Measurements from ENCODE around the gene SPIC. TPM values are rescaled to one million over a fixed set of nuclear protein-coding genes. Genes with fewer than 3 reads are reported as not detected.

SPIC gene
- total RNA-seq, 1 donor from 2014 or later = not detected

GRCh38 chr12:101536069-101536674 is 61.0 kb downstream of the SPIC start:
- H3K27ac Mint-ChIP-seq = no peak overlapping the region
- Histone ChIP-seq H3K27ac (no peak overlapping the region), H3F3A (ENCODE audit: low read depth) (no peaks in the 10 kb centered on the region), H3K4me1 (no peaks in the 10 kb centered on the region), H3K4me2 (no peak overlapping the region), H3K36me3 (no peaks in the 10 kb centered on the region), H3K9ac (no peak overlapping the region), H2AFZ (replicated peaks) (no peak overlapping the region), H4K20me1 (ENCODE audit: low read depth) (no peaks in the 10 kb centered on the region), H3K79me2 (ENCODE audit: low read depth) (no peaks in the 10 kb centered on the region), H3K9me3 (ENCODE audit: low read depth) (no peaks in the 10 kb centered on the region), H3K4me3 (no peak overlapping the region), H3K27me3 (no peaks in the 10 kb centered on the region)
- H3K4me1 Mint-ChIP-seq = no peaks in the 10 kb centered on the region
- no peaks in the 10 kb centered on the region for H3K27me3 Mint-ChIP-seq (ENCODE audit: insufficient read depth, low read depth)
- no peak for DNase-seq (ENCODE audit: low spot score)
- no peak overlapping the region for H3K4me3 Mint-ChIP-seq
- H3K9me3 Mint-ChIP-seq = no peaks in the 10 kb centered on the region
- no peaks in the 10 kb centered on the region for H3K36me3 Mint-ChIP-seq
- no peak for TF ChIP-seq EZH2phosphoT487 (IDR thresholded peaks at IDR 0.05)
- no peak for TF ChIP-seq EZH2 (IDR thresholded peaks at IDR 0.05)
- TF ChIP-seq CTCF (IDR thresholded peaks at IDR 0.05) = no peak

Small RNAs within 50 kb of the gene (small RNA-seq; reads per million reads assigned to genes)
- not detected for gene RF00019
- not detected for gene RNA5SP367
- 0.64 reads per million, percentile 65 among the genes with 10 or more reads in this experiment for gene RNU5E-5P

Other genes starting within 250 kb of the SPIC start
- gene UTP20, start 195.2 kb upstream of the SPIC start, total RNA-seq (ENCODE audit: low replicate concordance) = 16.3 and 19.3 TPM in 2 replicates
- gene ARL1, start 67.6 kb upstream of the SPIC start, total RNA-seq (ENCODE audit: low replicate concordance) = 47.5 and 89.8 TPM in 2 replicates
- gene MYBPC1, start 119.6 kb downstream of the SPIC start, total RNA-seq (ENCODE audit: low replicate concordance) = not detected in 2 replicates
- 6.5 and 12.7 TPM in 2 replicates for gene CHPT1, start 222.3 kb downstream of the SPIC start, total RNA-seq (ENCODE audit: low replicate concordance)